ENCODE measurements around the gene SMIM45.
A peak's percentile ranks its signal among the peaks of the same experiment; 100 is the strongest.

The SMIM45 gene

GRCh38 chr22:41971431-41971830, 19.5 kb downstream of the SMIM45 start:
- DNase-seq, result no peak

GRCh38 chr22:41974691-41975290, 22.8 kb downstream of the SMIM45 start:
- DNase-seq, result no peak

GRCh38 chr22:41975299-41976069, 23.5 kb downstream of the SMIM45 start:
- DNase-seq, result no peak

GRCh38 chr22:41976070-41976901, 24.3 kb downstream of the SMIM45 start:
- no peak for DNase-seq

GRCh38 chr22:41976961-41977566, 25.1 kb downstream of the SMIM45 start:
- DNase-seq, result no peak

- DNase-seq, result no peak
Observed at GRCh38 chr22:41978732-41979131, 26.8 kb downstream of the SMIM45 start.

- DNase-seq, result no peak
Observed at GRCh38 chr22:41979423-41980250, 27.7 kb downstream of the SMIM45 start.

GRCh38 chr22:41982865-41983264, 30.9 kb downstream of the SMIM45 start:
- peak; percentile 23 to 49 for DNase-seq

- peak; percentile 75 to 81 for DNase-seq
Observed at GRCh38 chr22:41983513-41984405, 31.8 kb downstream of the SMIM45 start.

- no peak for DNase-seq
Observed at GRCh38 chr22:41987276-41987675, 35.3 kb downstream of the SMIM45 start.

- no peak for DNase-seq
Observed at GRCh38 chr22:41989246-41989645, 37.3 kb downstream of the SMIM45 start.

GRCh38 chr22:41991111-41991510, 39.2 kb downstream of the SMIM45 start:
- DNase-seq, result no peak

- no peak for DNase-seq
Observed at GRCh38 chr22:41992496-41992895, 40.5 kb downstream of the SMIM45 start.

GRCh38 chr22:41995211-41995610, 43.3 kb downstream of the SMIM45 start:
- DNase-seq, result no peak

GRCh38 chr22:41996826-41997225, 44.9 kb downstream of the SMIM45 start:
- no peak for DNase-seq

GRCh38 chr22:41998361-41999261, 46.7 kb downstream of the SMIM45 start, which contains the start of gene WBP2NL:
Gene WBP2NL, plus strand, starts transcription at chr22:41998788. Its CDS starts 31 bp downstream, at chr22:41998819.
- DNase-seq, result peak; percentile 91

- DNase-seq, result no peak
Observed at GRCh38 chr22:42000466-42000865, 48.5 kb downstream of the SMIM45 start.

GRCh38 chr22:42001121-42001520, 49.2 kb downstream of the SMIM45 start:
- no peak for DNase-seq

GRCh38 chr22:42001706-42002105, 49.8 kb downstream of the SMIM45 start:
- no peak for DNase-seq

- DNase-seq, result no peak
Observed at GRCh38 chr22:42007922-42008321, 56.0 kb downstream of the SMIM45 start.

Data from inflammatory macrophage (primary cell).